ENCODE measurements around the gene ZNF100.
"Not testable (repeated sequence)": the region's sequence is repeated elsewhere in the genome, so short reads cannot be mapped to it uniquely, and the experiment has no call there.

Gene ZNF100

GRCh38 chr19:21767065-21767800 lies at the start of gene ZNF100:
Gene ZNF100, minus strand, starts transcription at chr19:21767579. Its CDS starts 150 bp downstream, at chr19:21767429.
- peak; percentile 92 to 93 for DNase-seq

- no peak for DNase-seq
These were observed 45.1 kb upstream of the ZNF100 start for GRCh38 chr19:21812448-21812847.

DNA sequence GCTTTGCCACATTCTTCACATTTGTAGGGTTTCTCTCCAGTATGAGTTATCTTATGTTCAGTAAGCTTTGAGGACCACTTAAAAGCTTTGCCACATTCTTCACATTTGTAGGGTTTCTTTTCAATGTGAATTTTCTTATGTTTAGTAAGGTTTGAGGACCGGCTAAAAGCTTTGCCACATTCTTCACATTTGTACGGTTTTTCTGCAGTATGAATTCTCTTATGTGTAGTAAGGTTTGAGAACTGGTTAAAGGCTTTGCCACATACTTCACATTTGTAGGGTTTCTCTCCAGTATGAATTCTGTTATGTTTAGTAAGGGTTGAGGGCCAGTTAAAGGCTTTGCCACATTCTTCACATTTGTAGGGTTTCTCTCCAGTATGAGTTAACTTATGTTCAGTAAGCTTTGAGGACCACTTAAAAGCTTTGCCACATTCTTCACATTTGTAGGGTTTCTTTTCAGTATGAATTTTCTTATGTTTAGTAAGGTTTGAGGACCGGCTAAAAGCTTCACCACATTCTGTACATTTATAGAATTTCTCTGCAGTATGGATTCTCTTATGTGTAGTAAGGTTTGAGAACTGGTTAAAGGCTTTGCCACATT lies 41.1 kb upstream of the ZNF100 start:
- not testable (repeated sequence) for DNase-seq

GRCh38 chr19:21789466-21790085 lies 22.2 kb upstream of the ZNF100 start:
- no peak for DNase-seq

GRCh38 chr19:21786936-21787335 lies 19.6 kb upstream of the ZNF100 start:
- no peak for DNase-seq

DNA sequence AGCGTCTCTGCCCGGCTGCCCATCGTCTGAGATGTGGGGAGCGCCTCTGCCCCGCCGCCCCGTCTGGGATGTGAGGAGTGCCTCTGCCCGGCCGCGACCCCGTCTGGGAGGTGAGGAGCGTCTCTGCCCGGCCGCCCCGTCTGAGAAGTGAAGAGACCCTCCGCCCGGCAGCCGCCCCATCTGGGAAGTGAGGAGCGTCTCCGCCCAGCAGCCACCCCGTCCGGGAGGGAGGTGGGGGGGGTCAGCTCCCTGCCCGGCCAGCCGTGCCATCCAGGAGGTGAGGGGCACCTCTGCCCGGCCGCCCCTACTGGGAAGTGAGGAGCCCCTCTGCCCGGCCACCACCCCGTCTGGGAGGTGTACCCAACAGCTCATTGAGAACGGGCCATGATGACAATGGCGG lies 8.4 kb upstream of the ZNF100 start:
- DNase-seq, result not testable (repeated sequence)

GRCh38 chr19:21766705-21767064 lies 694 bp downstream of the ZNF100 start:
- DNase-seq, result not testable (repeated sequence)

DNA sequence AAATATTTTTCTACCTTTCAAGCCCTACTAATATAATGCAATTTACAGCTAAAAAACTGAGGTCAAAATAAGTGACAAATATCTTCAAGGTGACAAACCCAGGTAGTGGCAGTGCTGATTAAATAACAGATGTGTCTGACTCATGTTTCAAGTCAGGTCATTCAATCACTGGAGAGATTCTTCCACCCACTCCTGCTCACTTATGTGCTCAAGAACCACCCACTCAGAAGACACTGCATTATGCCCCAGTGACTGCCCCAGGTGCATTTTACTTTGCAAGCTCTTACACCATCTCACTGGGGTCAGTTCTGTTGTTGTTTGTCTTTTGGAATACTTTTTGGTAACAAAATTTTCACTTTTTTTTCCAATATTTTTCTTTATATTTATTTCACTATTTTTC lies 2.2 kb downstream of the ZNF100 start:
- DNase-seq, result no peak

DNA sequence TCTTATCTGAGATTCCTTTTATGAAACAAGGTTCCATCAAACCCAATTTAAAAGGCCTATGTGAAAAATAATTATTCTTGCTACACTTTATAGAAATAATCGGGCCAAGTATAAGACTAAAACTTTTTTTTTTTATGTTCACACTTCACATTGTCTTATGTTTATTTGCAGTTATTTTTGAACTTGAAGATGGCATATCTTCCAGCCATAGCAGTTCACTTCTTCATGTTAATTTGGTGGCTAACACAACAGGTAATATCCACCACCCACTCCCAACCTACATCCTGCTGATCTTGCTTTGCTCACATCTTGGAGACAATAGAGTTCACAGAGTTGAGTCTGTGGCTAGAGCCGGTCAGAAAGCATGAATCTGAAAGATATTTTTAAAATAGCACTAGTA lies 5.8 kb downstream of the ZNF100 start:
- DNase-seq, result not testable (repeated sequence)

DNA sequence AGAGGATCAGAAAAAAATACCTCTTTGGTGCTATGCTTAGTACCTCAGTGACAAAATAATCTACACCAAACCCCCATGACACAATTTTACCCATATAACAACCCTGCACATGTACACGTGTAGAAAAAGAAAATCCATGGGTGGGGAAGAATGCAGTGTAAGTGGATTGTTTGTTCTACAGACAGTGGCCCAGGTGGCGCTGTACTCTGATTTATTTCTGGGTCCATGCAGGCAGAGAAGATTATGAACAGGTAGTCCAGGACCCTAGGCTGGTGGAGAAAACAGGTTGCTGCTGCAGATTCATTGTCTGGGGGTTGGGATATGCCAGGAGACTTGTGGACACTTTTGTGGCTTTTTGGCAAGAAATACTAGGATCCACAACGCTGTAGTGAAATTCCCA lies 9.1 kb downstream of the ZNF100 start:
- DNase-seq, result no peak

DNA sequence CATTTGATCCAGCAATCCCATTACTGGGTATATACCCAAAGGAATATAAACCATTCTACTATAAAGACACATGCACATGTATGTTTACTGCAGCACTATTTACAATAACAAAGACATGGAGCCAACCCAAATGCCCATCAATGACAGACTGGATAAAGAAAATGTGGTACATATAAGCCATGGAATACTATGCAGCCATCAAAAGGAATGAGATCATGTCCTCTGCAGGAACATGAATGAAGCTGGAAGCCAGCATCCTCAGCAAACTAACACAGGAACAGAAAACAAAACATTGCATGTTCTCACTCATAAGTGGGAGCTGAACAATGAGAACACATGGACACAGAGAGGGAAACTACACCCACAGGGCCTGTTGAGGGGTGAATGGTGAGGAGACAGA lies 11.8 kb downstream of the ZNF100 start:
- DNase-seq, result not testable (repeated sequence)

GRCh38 chr19:21751384-21751783 lies 16.0 kb downstream of the ZNF100 start:
- DNase-seq, result no peak

DNA sequence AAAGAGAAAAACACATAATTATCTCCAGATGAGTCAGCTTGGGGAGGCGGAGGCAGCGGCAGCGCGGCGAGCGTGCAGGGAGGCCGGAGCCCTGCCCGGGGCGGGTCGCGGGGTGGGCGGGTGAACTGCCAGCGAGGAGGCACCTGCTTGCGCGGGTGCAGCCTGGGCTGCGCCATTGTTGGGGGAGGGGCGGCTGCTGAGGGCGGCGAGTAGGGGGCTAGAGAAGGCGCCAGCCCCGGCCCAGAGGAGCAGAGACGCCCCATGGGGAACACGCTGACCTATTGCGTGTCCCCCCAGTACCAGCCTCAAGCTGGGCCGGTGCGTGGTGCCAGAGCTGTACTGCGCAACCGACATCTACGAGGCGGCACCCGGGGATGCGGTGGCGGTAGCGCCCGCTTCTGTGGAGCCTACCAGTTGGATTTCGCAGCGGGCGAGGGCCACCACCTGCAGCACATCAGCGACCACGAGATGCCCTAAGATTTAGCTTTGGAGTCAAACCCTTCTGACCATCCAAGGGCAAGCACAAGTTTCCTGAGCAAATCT lies 16.7 kb downstream of the ZNF100 start:
- DNase-seq, result no peak

DNA sequence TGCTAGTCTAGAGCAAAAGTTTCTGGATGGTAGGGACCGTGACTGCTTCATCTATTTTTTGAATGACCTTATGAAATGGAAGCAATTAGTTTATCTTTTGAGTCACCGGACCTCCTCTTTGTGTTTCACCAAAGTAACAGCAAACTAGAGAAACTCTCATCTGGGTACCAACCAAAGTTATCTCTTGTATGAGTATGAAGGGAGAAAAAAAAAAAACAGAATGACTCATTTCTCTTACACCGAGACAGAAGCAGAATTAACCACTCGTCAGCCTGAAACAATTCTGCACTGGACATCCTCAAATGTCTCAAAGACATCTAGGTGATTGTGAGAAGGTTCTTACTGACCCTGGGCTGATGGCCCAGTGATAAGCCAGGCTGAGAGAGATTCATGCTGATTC lies 18.3 kb downstream of the ZNF100 start:
- DNase-seq, result no peak

- no peak for DNase-seq
These were observed 19.3 kb downstream of the ZNF100 start for GRCh38 chr19:21748088-21748487.

- DNase-seq, result no peak
These were observed 26.8 kb downstream of the ZNF100 start for GRCh38 chr19:21740559-21740958.

GRCh38 chr19:21726942-21727747 lies 40.2 kb downstream of the ZNF100 start:
- not testable (repeated sequence) for DNase-seq

GRCh38 chr19:21713761-21714160 lies 53.6 kb downstream of the ZNF100 start:
- DNase-seq, result no peak

GRCh38 chr19:21709464-21709863 lies 57.9 kb downstream of the ZNF100 start:
- no peak for DNase-seq

GRCh38 chr19:21707878-21708277 lies 59.5 kb downstream of the ZNF100 start:
- DNase-seq, result not testable (repeated sequence)

DNA sequence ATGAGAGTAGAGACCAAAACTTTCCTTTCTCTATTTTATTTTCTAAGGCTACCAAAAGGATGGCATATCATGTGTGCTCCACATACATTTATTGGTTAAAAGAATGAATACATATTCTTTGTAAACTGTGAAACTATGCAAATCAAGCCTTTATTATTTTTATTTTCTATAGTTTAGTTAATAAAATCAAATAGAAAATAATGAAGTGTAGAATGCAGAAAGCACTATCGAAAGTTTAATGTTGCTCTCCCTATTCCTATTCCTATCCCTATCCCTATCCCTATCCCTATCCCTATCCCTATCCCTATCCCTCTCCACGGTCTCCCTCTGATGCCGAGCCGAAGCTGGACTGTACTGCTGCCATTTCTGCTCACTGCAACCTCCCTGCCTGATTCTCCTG lies 60.3 kb downstream of the ZNF100 start:
- no peak for DNase-seq

GRCh38 chr19:21705393-21705792 lies 62.0 kb downstream of the ZNF100 start:
- DNase-seq, result no peak

GRCh38 chr19:21704320-21704719 lies 63.1 kb downstream of the ZNF100 start:
- no peak for DNase-seq
